ENCODE data around the gene SPATA31C1.
"Not testable (repeated sequence)": the region's sequence is repeated elsewhere in the genome, so short reads cannot be mapped to it uniquely, and the experiment has no call there.

The SPATA31C1 gene

GRCh38 chr9:87924851-87925250 is 7.1 kb downstream of the SPATA31C1 start:
- not testable (repeated sequence) for H3K36me3 ChIP-seq (ENCODE audit: insufficient read depth, insufficient read length, low read length); DNase-seq (ENCODE audit: low read depth, low spot score); H3K27me3 ChIP-seq (ENCODE audit: insufficient read depth, insufficient read length); H3K4me1 ChIP-seq (ENCODE audit: insufficient read depth, insufficient read length); H3K9ac ChIP-seq (ENCODE audit: insufficient read length, low read depth); H3K4me3 ChIP-seq (ENCODE audit: insufficient read length, low read depth); H3K9me3 ChIP-seq (ENCODE audit: insufficient read depth, low read length)

GRCh38 chr9:87929152-87929551 is 11.4 kb downstream of the SPATA31C1 start:
- H3K36me3 ChIP-seq (ENCODE audit: insufficient read depth, insufficient read length, low read length); H3K4me1 ChIP-seq (ENCODE audit: insufficient read depth, insufficient read length); H3K9me3 ChIP-seq (ENCODE audit: insufficient read depth, low read length); H3K9ac ChIP-seq (ENCODE audit: insufficient read length, low read depth); DNase-seq (ENCODE audit: low read depth, low spot score); H3K4me3 ChIP-seq (ENCODE audit: insufficient read length, low read depth); H3K27me3 ChIP-seq (ENCODE audit: insufficient read depth, insufficient read length): not testable (repeated sequence)

DNA sequence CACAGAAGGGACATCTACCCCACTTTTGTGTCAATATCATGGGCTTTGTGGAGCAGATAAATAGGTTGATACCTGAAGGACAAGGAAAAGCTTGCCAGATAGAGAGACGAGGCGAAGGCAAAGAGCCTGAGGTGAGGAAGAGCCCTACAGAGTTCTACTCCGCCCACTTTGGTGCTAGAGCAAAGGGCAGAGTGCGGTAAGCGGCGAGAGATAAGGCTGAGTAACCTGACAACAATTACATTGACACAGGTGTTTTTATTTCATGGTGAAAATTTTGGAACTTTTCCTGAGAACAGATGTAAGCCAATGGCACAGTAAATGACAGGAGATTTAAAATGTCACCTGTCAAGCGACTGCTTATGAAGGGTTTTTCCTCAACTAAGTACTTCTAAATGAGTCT is 16.7 kb downstream of the SPATA31C1 start:
- not testable (repeated sequence) for DNase-seq (ENCODE audit: low read depth, low spot score); H3K9me3 ChIP-seq (ENCODE audit: insufficient read depth, low read length); H3K4me1 ChIP-seq (ENCODE audit: insufficient read depth, insufficient read length); H3K4me3 ChIP-seq (ENCODE audit: insufficient read length, low read depth); H3K36me3 ChIP-seq (ENCODE audit: insufficient read depth, insufficient read length, low read length); H3K9ac ChIP-seq (ENCODE audit: insufficient read length, low read depth); H3K27me3 ChIP-seq (ENCODE audit: insufficient read depth, insufficient read length)

GRCh38 chr9:87937352-87937751 is 19.6 kb downstream of the SPATA31C1 start:
- H3K9me3 ChIP-seq (ENCODE audit: insufficient read depth, low read length); DNase-seq (ENCODE audit: low read depth, low spot score); H3K9ac ChIP-seq (ENCODE audit: insufficient read length, low read depth); H3K4me1 ChIP-seq (ENCODE audit: insufficient read depth, insufficient read length); H3K4me3 ChIP-seq (ENCODE audit: insufficient read length, low read depth); H3K27me3 ChIP-seq (ENCODE audit: insufficient read depth, insufficient read length); H3K36me3 ChIP-seq (ENCODE audit: insufficient read depth, insufficient read length, low read length): not testable (repeated sequence)

DNA sequence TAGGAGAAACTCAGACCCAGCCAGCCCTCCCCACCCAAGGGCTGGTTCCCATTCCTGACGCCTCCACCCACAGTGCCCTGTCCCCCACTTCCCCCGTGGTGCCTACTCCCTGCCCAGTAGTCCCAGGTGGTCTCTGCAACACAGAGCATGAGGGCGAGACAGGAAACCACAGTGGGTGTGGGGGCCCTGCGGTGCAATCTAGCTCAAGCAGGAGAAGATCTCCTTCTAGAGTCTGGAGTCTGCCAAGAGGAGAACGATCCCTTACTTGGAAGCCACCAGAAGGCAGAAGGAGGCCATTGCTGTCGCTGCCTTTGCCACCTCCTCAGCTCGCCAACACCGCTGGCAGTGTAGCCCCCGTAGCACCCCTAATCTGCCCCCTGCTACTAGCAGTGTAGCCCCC is 20.2 kb downstream of the SPATA31C1 start:
- not testable (repeated sequence) for H3K4me1 ChIP-seq (ENCODE audit: insufficient read depth, insufficient read length); H3K9ac ChIP-seq (ENCODE audit: insufficient read length, low read depth); H3K27me3 ChIP-seq (ENCODE audit: insufficient read depth, insufficient read length); H3K9me3 ChIP-seq (ENCODE audit: insufficient read depth, low read length); H3K4me3 ChIP-seq (ENCODE audit: insufficient read length, low read depth); DNase-seq (ENCODE audit: low read depth, low spot score); H3K36me3 ChIP-seq (ENCODE audit: insufficient read depth, insufficient read length, low read length)

GRCh38 chr9:87938336-87938735 is 20.6 kb downstream of the SPATA31C1 start:
- DNase-seq (ENCODE audit: low read depth, low spot score); H3K9ac ChIP-seq (ENCODE audit: insufficient read length, low read depth); H3K9me3 ChIP-seq (ENCODE audit: insufficient read depth, low read length); H3K36me3 ChIP-seq (ENCODE audit: insufficient read depth, insufficient read length, low read length); H3K4me3 ChIP-seq (ENCODE audit: insufficient read length, low read depth); H3K4me1 ChIP-seq (ENCODE audit: insufficient read depth, insufficient read length); H3K27me3 ChIP-seq (ENCODE audit: insufficient read depth, insufficient read length): not testable (repeated sequence)

DNA sequence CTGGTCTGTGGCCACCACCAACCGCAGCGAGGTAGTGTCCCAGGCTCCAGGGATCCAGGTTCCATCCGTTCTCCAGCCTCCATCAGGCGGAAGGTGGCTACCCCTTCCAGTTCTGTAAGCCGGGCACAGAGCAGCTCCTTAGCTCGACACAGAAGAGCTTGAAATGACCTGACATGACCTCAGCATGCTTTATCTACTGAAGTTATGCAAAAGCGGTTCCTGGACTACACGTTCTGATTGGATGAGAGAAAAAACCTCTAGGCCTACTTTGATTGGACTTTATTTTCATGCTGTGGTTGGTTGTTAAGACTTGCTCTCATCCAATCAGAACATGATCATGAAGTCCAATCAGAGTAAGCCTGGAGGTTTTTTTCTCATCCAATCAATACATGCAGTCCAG is 21.3 kb downstream of the SPATA31C1 start:
- H3K27me3 ChIP-seq (ENCODE audit: insufficient read depth, insufficient read length); DNase-seq (ENCODE audit: low read depth, low spot score); H3K9me3 ChIP-seq (ENCODE audit: insufficient read depth, low read length); H3K36me3 ChIP-seq (ENCODE audit: insufficient read depth, insufficient read length, low read length); H3K4me3 ChIP-seq (ENCODE audit: insufficient read length, low read depth); H3K9ac ChIP-seq (ENCODE audit: insufficient read length, low read depth); H3K4me1 ChIP-seq (ENCODE audit: insufficient read depth, insufficient read length): not testable (repeated sequence)

DNA sequence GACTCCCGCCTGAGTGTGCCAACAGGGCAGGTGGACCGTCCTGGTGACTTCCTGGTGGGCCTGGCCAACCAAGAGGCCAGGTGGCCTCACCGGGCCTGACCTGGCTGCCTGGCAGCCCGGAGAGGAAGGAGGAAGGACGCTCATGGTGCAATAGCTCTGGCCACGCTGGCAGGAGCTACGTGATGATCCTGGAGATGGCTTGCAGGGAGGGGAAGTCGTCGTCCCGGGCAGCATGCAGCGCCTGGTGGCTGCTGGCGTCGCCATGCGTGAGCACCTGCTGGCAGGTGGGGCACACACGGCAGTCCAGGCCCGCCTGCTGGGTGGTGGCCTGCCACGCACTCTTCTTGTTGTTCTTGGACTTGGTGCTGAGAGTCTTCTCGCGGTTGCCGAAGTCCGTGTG is 26.3 kb downstream of the SPATA31C1 start:
- no peaks in the 10 kb centered on the region for H3K9me3 ChIP-seq (ENCODE audit: insufficient read depth, low read length)
- no peaks in the 10 kb centered on the region for H3K36me3 ChIP-seq (ENCODE audit: insufficient read depth, insufficient read length, low read length)
- no peak for TF ChIP-seq ZNF274 (IDR thresholded peaks at IDR 0.05; ENCODE audit: low read depth, low read length)
- TF ChIP-seq SUZ12 (IDR thresholded peaks at IDR 0.05; ENCODE audit: extremely low read depth, insufficient read depth, insufficient read length) = no peak
- no peak for TF ChIP-seq YY1 (IDR thresholded peaks at IDR 0.05; ENCODE audit: insufficient read depth, insufficient read length)
- no peak overlapping the region for H3K4me3 ChIP-seq (ENCODE audit: insufficient read length, low read depth)
- no peaks in the 10 kb centered on the region for H3K27me3 ChIP-seq (ENCODE audit: insufficient read depth, insufficient read length)
- no peaks in the 10 kb centered on the region for H3K4me1 ChIP-seq (ENCODE audit: insufficient read depth, insufficient read length)
- H3K9ac ChIP-seq (ENCODE audit: insufficient read length, low read depth) = no peak overlapping the region
- DNase-seq (ENCODE audit: low read depth, low spot score) = no peak

GRCh38 chr9:87944682-87945081 is 26.9 kb downstream of the SPATA31C1 start:
- H3K4me1 ChIP-seq (ENCODE audit: insufficient read depth, insufficient read length) = no peaks in the 10 kb centered on the region
- H3K27me3 ChIP-seq (ENCODE audit: insufficient read depth, insufficient read length) = no peaks in the 10 kb centered on the region
- H3K9ac ChIP-seq (ENCODE audit: insufficient read length, low read depth) = no peak overlapping the region
- TF ChIP-seq ZNF274 (IDR thresholded peaks at IDR 0.05; ENCODE audit: low read depth, low read length) (no peak), YY1 (IDR thresholded peaks at IDR 0.05; ENCODE audit: insufficient read depth, insufficient read length) (no peak), SUZ12 (IDR thresholded peaks at IDR 0.05; ENCODE audit: extremely low read depth, insufficient read depth, insufficient read length) (no peak)
- no peaks in the 10 kb centered on the region for H3K9me3 ChIP-seq (ENCODE audit: insufficient read depth, low read length)
- H3K36me3 ChIP-seq (ENCODE audit: insufficient read depth, insufficient read length, low read length) = no peaks in the 10 kb centered on the region
- no peak for DNase-seq (ENCODE audit: low read depth, low spot score)
- no peak overlapping the region for H3K4me3 ChIP-seq (ENCODE audit: insufficient read length, low read depth)
